ENCODE results near the gene CDKL2. TPM values are rescaled to one million over a fixed set of nuclear protein-coding genes. Genes with fewer than 3 reads are reported as not detected.

The CDKL2 gene
- total and polyA plus RNA-seq, 2 of the 4 experiments (the other 2 are of a cell fraction) = 0.09 to 0.18 TPM

GRCh38 chr4:75599647-75600046, 30.7 kb downstream of the CDKL2 start:
- no peaks in the 10 kb centered on the region for H3K36me3 ChIP-seq (ENCODE audit: control insufficient read depth, insufficient read depth, low read length)
- H2BK120ac ChIP-seq (ENCODE audit: low read depth, low read length) = no peak overlapping the region
- H3K9me1 ChIP-seq (ENCODE audit: insufficient read depth, low read length) = peaks cover 2% of the 10 kb centered on the region; the same call in 1 of the 2 replicates
- no peak overlapping the region for H4K8ac ChIP-seq (ENCODE audit: low read depth in 2 of 2, low read length in 2 of 2)
- BruUV-seq (replicated peaks) = no TSS peak
- H3K4ac ChIP-seq (ENCODE audit: low read depth, low read length) = no peak overlapping the region
- no CpG with 5 or more reads among the region's 4 CpGs for WGBS, 2 experiments (ENCODE audit: extremely low coverage in 2 of 2, insufficient read length in 1 of 2)
- ChIA-PET CTCF (no interaction called here), POLR2A (ENCODE audit: unreplicated experiment) (no interaction called here)
- no peaks in the 10 kb centered on the region for H4K20me1 ChIP-seq (ENCODE audit: insufficient read depth, low read length)
- H4K5ac ChIP-seq (ENCODE audit: low read depth, low read length) = no peak overlapping the region
- intact Hi-C loops (cut with micrococcal nuclease) (no loop called here), in situ Hi-C loops (cut with MboI; ENCODE audit: low sequenced_read_pairs) (no loop called here), dilution Hi-C loops (cut with HindIII; ENCODE audit: low sequenced_read_pairs, unreplicated experiment) (no loop called here)
- ATAC-seq (ENCODE audit: low read depth) = no peak
- peaks cover 4% of the 10 kb centered on the region for H3K27me3 ChIP-seq (ENCODE audit: control insufficient read depth, insufficient read depth, low read length)
- no peak overlapping the region for H2AFZ ChIP-seq (replicated peaks; ENCODE audit: low read length, poor library complexity)
- no peak overlapping the region for H3K14ac ChIP-seq (replicated peaks; ENCODE audit: low read depth, low read length)
- H2BK15ac ChIP-seq (ENCODE audit: low read depth, low read length) = no peak overlapping the region
- no peak overlapping the region for H2BK5ac ChIP-seq (ENCODE audit: low read depth, low read length, poor library complexity, severe bottlenecking)
- H3K79me1 ChIP-seq (ENCODE audit: low read depth in 1 of 2, low read length in 2 of 2) = no peaks in the 10 kb centered on the region
- no peak overlapping the region for H3K23ac ChIP-seq (ENCODE audit: low read depth, low read length)
- no peak overlapping the region for H3K9ac ChIP-seq (ENCODE audit: low read depth, low read length)
- TF ChIP-seq CEBPB (IDR thresholded peaks at IDR 0.05; ENCODE audit: low read depth, low read length) (no peak), MXI1 (IDR thresholded peaks at IDR 0.05; ENCODE audit: borderline replicate concordance, low read depth, low read length) (no peak), CHD1 (IDR thresholded peaks at IDR 0.05; ENCODE audit: low read depth, low read length) (no peak), RAD21 (IDR thresholded peaks at IDR 0.05; ENCODE audit: low read length) (no peak), RFX5 (IDR thresholded peaks at IDR 0.05; ENCODE audit: low read depth, low read length) (no peak), CTCF (conservative IDR thresholded peaks at IDR 0.05; ENCODE audit: low read depth, low read length) (no peak), BHLHE40 (IDR thresholded peaks at IDR 0.05; ENCODE audit: low read depth, low read length) (no peak), POLR2A (IDR thresholded peaks at IDR 0.05; ENCODE audit: low read depth, low read length) (no peak)
- H3K4me3 ChIP-seq (ENCODE audit: insufficient read depth, low read depth, low read length) = no peak overlapping the region
- no peak overlapping the region for H4K91ac ChIP-seq (ENCODE audit: insufficient read depth, low read depth, low read length)
- H3K4me2 ChIP-seq (ENCODE audit: low read depth, low read length) = no peak overlapping the region
- H3K4me1 ChIP-seq (ENCODE audit: control insufficient read depth, insufficient read depth, low read length) = no peaks in the 10 kb centered on the region
- no peak overlapping the region for H2AK9ac ChIP-seq (replicated peaks; ENCODE audit: low read depth, low read length, poor library complexity)
- DNase-seq = no peak
- H3K56ac ChIP-seq (ENCODE audit: extremely low read depth, insufficient read depth, low read length) = no peak overlapping the region
- no peak overlapping the region for H2BK20ac ChIP-seq (ENCODE audit: low read depth, low read length)
- H3K27ac ChIP-seq (ENCODE audit: insufficient read depth, low read length) = no peak overlapping the region
- no peak overlapping the region for H2AK5ac ChIP-seq (ENCODE audit: low read depth, low read length)
- no peak overlapping the region for H3K18ac ChIP-seq (ENCODE audit: low read depth, low read length)
- no peaks in the 10 kb centered on the region for H3K9me3 ChIP-seq (ENCODE audit: control insufficient read depth, insufficient read depth, low read length)

All from IMR-90 (cell line).